Measurements from ENCODE around the gene PHLDB2.
A peak's percentile ranks its signal among the peaks of the same experiment; 100 is the strongest.

Gene PHLDB2

DNA sequence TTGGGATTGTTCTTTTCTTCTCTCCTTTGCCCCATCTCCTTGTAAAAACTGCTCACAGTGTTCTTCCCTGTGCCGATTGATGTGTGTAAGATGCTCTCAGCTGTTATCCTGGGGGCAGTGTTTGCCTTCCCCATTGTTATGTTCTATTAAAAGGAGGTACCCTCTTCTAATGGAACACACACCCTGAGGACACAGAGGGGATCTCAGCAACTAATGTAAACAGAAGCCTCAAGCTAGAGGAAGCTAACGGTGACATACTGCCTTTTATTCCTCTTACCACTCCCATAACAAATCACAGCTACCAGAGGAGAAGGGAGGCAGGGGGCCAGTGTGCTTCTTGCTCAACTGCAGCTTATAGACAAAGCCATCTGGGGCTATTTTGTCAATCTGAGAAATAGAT, 141.9 kb downstream of the PHLDB2 start:
- DNase-seq: peak; percentile 67

DNA sequence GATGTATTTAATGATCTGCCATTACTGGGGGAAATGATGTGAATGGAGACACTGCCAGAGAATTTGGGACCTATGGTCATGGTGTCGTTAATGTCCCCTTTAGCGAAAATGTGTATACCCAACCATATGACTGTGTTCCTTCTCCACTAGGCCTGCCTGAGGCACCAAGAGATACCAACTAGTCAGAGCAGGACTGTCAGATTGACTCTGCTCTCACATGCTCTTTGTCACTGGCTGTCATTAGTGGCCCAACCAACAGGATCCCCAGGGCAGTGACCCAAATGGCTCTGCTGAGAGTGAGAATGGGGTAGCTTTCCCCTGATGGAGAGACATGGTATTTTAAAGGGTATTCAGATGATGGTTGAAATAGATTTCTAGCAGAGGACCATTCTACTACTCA, 142.5 kb downstream of the PHLDB2 start:
- no peak for DNase-seq

DNA sequence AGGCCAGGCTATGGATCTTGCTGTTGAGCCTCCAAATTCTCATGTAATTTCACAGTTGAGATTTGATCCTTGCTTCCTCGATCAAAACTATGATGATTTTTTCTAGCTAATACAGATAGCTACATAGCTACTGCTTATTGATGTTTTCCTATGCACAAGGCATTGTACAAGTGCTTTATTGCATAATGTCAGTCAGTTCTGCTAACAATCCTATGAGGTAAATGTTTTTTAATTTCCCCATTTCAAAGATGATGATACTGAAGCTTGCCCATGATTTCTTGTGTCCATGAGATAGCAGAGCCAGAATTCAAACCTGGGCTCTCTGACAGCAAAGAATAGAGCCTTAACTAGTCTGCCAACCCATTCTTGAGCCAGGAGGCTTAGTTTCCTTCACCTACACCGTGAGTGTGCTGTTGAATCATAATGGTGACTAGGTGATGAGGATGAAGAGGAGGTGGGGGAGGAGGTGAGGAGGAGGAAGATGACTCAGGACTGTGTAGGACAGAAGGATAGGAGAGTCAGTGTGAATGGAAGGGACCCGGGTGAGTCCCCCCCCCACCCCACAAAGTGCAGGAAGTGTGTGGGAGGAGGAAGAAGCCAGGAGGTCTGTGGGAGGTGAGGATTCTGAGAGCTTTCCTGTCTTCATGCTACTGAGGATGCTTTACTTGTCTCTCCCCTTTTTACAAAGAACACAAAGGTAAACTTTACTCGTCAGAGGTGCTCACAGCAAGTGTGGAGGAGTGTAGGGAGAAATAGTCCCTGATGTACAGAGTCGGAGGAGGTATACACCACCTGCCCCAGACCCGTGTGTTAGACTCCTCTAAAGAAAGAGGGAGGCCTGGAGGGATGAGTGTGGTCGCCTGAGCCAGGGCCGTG, 143.3 kb downstream of the PHLDB2 start:
- DNase-seq: no peak

- DNase-seq: no peak
These were observed 144.4 kb downstream of the PHLDB2 start for GRCh38 chr3:112003321-112004080.

DNA sequence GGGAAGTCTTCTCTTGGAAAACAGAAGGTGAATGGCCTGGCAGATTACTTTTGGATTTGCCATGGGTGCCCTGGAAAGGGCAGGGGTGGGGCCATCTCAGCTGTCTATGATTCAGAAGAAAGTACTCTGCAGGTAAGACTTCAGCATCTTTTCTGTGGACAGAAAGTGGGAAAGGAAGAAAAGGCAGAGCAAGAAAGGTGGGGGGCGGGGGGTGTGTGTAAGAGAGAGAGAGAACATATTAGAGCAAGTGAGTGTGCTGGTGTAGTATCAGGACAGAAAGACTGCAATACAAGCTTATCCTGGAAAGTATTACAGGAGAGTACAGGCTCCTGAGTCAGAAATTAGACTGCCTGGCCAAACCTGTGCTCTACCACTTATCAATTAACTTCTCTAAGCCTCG, 145.1 kb downstream of the PHLDB2 start:
- DNase-seq: no peak

- no peak for DNase-seq
These were observed 145.6 kb downstream of the PHLDB2 start for GRCh38 chr3:112004669-112005068.

GRCh38 chr3:112005091-112005672, 146.1 kb downstream of the PHLDB2 start:
- DNase-seq: no peak

GRCh38 chr3:112007633-112008032, 148.6 kb downstream of the PHLDB2 start:
- no peak for DNase-seq

- DNase-seq: no peak
These were observed 150.6 kb downstream of the PHLDB2 start for GRCh38 chr3:112009670-112010069.

GRCh38 chr3:112010636-112011035, 151.6 kb downstream of the PHLDB2 start:
- DNase-seq: no peak

GRCh38 chr3:112011376-112011940, 152.4 kb downstream of the PHLDB2 start:
- DNase-seq: no peak

- DNase-seq: no peak
These were observed 153.3 kb downstream of the PHLDB2 start for GRCh38 chr3:112012205-112012992.

DNA sequence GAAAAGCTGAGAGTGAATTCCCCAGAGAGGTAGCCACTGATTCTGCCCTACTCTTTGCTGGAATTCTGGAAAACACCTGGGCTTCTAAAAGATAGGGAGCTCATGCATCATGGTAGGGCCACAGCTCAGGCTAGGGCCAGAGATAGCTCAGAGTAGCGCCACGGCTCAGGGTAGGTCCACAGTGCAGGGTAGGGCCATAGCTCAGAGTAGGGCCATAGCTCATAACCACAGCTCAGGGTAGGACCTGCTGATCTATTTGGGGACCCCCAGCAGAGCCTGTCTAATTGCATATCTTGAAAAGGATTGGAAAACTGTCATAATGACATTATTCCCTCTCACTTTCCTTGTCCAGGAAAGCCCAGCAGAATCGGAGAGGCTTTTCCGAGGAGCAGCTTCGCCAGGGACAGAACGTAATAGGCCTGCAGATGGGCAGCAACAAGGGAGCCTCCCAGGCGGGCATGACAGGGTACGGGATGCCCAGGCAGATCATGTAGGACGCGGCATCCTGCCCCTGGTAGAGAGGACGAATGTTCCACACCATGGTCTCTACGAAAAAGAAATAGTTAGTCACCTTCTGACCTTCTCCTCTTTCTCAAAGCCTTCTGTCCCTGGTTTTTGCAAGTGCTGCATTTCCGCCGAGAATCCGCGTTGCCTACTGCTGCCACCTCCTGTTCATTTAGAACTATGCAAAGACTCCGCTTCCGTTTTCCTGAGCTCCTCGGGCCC, 154.2 kb downstream of the PHLDB2 start:
- no peak for DNase-seq

GRCh38 chr3:112013784-112014143, 154.7 kb downstream of the PHLDB2 start:
- no peak for DNase-seq

GRCh38 chr3:112017091-112017490, 158.0 kb downstream of the PHLDB2 start:
- no peak for DNase-seq

GRCh38 chr3:112018712-112019111, 159.6 kb downstream of the PHLDB2 start:
- no peak for DNase-seq

GRCh38 chr3:112019716-112020115, 160.7 kb downstream of the PHLDB2 start:
- no peak for DNase-seq

GRCh38 chr3:112020674-112021085, 161.6 kb downstream of the PHLDB2 start:
- no peak for DNase-seq
